ENCODE measurements around the gene HDLBP.
"Not testable (repeated sequence)": the region's sequence is repeated elsewhere in the genome, so short reads cannot be mapped to it uniquely, and the experiment has no call there.

Gene HDLBP

GRCh38 chr2:241334813-241335212 is 19.3 kb upstream of the HDLBP start:
- peak overlapping the region in 1 of 5 donors; percentile 32 for H3K9ac ChIP-seq (ENCODE audit: low read length in 5 of 5)
- H3K36me3 ChIP-seq (ENCODE audit: control insufficient read depth in 5 of 5, insufficient read depth in 5 of 5, low read length in 5 of 5), result peaks cover 26 to 57% (median 53%) of the 10 kb centered on the region in 5 donors
- H3K27ac ChIP-seq (ENCODE audit: low read depth, low read length), result no peak overlapping the region
- H3K4me3 ChIP-seq (ENCODE audit: low read depth in 1 of 5, low read length in 5 of 5), result no peak overlapping the region
- H3K27me3 ChIP-seq (ENCODE audit: control insufficient read depth in 5 of 5, insufficient read depth in 4 of 5, low read length in 5 of 5), result no peaks in the 10 kb centered on the region
- no peaks in the 10 kb centered on the region for H3K9me3 ChIP-seq (ENCODE audit: control insufficient read depth in 5 of 5, low read length in 5 of 5)
- peaks cover 0 to 4% (median 0%) of the 10 kb centered on the region in 5 donors for H3K4me1 ChIP-seq (ENCODE audit: control insufficient read depth in 5 of 5, insufficient read depth in 5 of 5, low read length in 5 of 5)

- Histone ChIP-seq H3K4me3 (ENCODE audit: low read depth in 1 of 5, low read length in 5 of 5) (no peak overlapping the region), H3K27me3 (ENCODE audit: control insufficient read depth in 5 of 5, insufficient read depth in 4 of 5, low read length in 5 of 5) (no peaks in the 10 kb centered on the region), H3K36me3 (ENCODE audit: control insufficient read depth in 5 of 5, insufficient read depth in 5 of 5, low read length in 5 of 5) (peaks cover 27 to 54% (median 40%) of the 10 kb centered on the region in 5 donors), H3K4me1 (ENCODE audit: control insufficient read depth in 5 of 5, insufficient read depth in 5 of 5, low read length in 5 of 5) (no peaks in the 10 kb centered on the region), H3K27ac (ENCODE audit: low read depth, low read length) (no peak overlapping the region), H3K9me3 (ENCODE audit: control insufficient read depth in 5 of 5, low read length in 5 of 5) (no peaks in the 10 kb centered on the region), H3K9ac (ENCODE audit: low read length in 5 of 5) (no peak overlapping the region)
These were observed 15.1 kb upstream of the HDLBP start for GRCh38 chr2:241330616-241330981.

GRCh38 chr2:241329669-241330615 is 14.5 kb upstream of the HDLBP start:
- Histone ChIP-seq H3K9me3 (ENCODE audit: control insufficient read depth in 5 of 5, low read length in 5 of 5) (no peaks in the 10 kb centered on the region), H3K4me1 (ENCODE audit: control insufficient read depth in 5 of 5, insufficient read depth in 5 of 5, low read length in 5 of 5) (peaks cover 0 to 4% (median 0%) of the 10 kb centered on the region in 5 donors), H3K27me3 (ENCODE audit: control insufficient read depth in 5 of 5, insufficient read depth in 4 of 5, low read length in 5 of 5) (no peaks in the 10 kb centered on the region), H3K27ac (ENCODE audit: low read depth, low read length) (no peak overlapping the region), H3K36me3 (ENCODE audit: control insufficient read depth in 5 of 5, insufficient read depth in 5 of 5, low read length in 5 of 5) (peaks cover 26 to 51% (median 36%) of the 10 kb centered on the region in 5 donors), H3K4me3 (ENCODE audit: low read depth in 1 of 5, low read length in 5 of 5) (no peak overlapping the region), H3K9ac (ENCODE audit: low read length in 5 of 5) (no peak overlapping the region)

- H3K9me3 ChIP-seq (ENCODE audit: control insufficient read depth in 5 of 5, low read length in 5 of 5), result no peaks in the 10 kb centered on the region
- no peak overlapping the region for H3K9ac ChIP-seq (ENCODE audit: low read length in 5 of 5)
- peaks cover 21 to 38% (median 24%) of the 10 kb centered on the region in 5 donors for H3K36me3 ChIP-seq (ENCODE audit: control insufficient read depth in 5 of 5, insufficient read depth in 5 of 5, low read length in 5 of 5)
- peaks cover 0 to 40% (median 28%) of the 10 kb centered on the region in 5 donors for H3K4me1 ChIP-seq (ENCODE audit: control insufficient read depth in 5 of 5, insufficient read depth in 5 of 5, low read length in 5 of 5)
- no peak overlapping the region for H3K27ac ChIP-seq (ENCODE audit: low read depth, low read length)
- H3K4me3 ChIP-seq (ENCODE audit: low read depth in 1 of 5, low read length in 5 of 5), result no peak overlapping the region
- H3K27me3 ChIP-seq (ENCODE audit: control insufficient read depth in 5 of 5, insufficient read depth in 4 of 5, low read length in 5 of 5), result no peaks in the 10 kb centered on the region
These were observed 9.8 kb upstream of the HDLBP start for GRCh38 chr2:241325257-241325656.

- peaks cover 17 to 34% (median 23%) of the 10 kb centered on the region in 5 donors for H3K36me3 ChIP-seq (ENCODE audit: control insufficient read depth in 5 of 5, insufficient read depth in 5 of 5, low read length in 5 of 5)
- H3K4me1 ChIP-seq (ENCODE audit: control insufficient read depth in 5 of 5, insufficient read depth in 5 of 5, low read length in 5 of 5), result peaks cover 0 to 42% (median 33%) of the 10 kb centered on the region in 5 donors
These were observed 9.3 kb upstream of the HDLBP start for GRCh38 chr2:241324775-241325174.

GRCh38 chr2:241323778-241324177 is 8.3 kb upstream of the HDLBP start:
- H3K4me1 ChIP-seq (ENCODE audit: control insufficient read depth in 5 of 5, insufficient read depth in 5 of 5, low read length in 5 of 5), result peaks cover 0 to 45% (median 36%) of the 10 kb centered on the region in 5 donors
- H3K4me3 ChIP-seq (ENCODE audit: low read depth in 1 of 5, low read length in 5 of 5), result no peak overlapping the region
- no peaks in the 10 kb centered on the region for H3K27me3 ChIP-seq (ENCODE audit: control insufficient read depth in 5 of 5, insufficient read depth in 4 of 5, low read length in 5 of 5)
- H3K9me3 ChIP-seq (ENCODE audit: control insufficient read depth in 5 of 5, low read length in 5 of 5), result no peaks in the 10 kb centered on the region
- peaks cover 12 to 24% (median 17%) of the 10 kb centered on the region in 5 donors for H3K36me3 ChIP-seq (ENCODE audit: control insufficient read depth in 5 of 5, insufficient read depth in 5 of 5, low read length in 5 of 5)
- H3K9ac ChIP-seq (ENCODE audit: low read length in 5 of 5), result peak overlapping the region in 2 of 5 donors; percentile 28 to 41
- no peak overlapping the region for H3K27ac ChIP-seq (ENCODE audit: low read depth, low read length)

More at GRCh38 chr2:241324775-241325174, 9.3 kb upstream of the HDLBP start:
- no peaks in the 10 kb centered on the region for H3K9me3 ChIP-seq (ENCODE audit: control insufficient read depth in 5 of 5, low read length in 5 of 5)
- no peak overlapping the region for H3K4me3 ChIP-seq (ENCODE audit: low read depth in 1 of 5, low read length in 5 of 5)
- no peaks in the 10 kb centered on the region for H3K27me3 ChIP-seq (ENCODE audit: control insufficient read depth in 5 of 5, insufficient read depth in 4 of 5, low read length in 5 of 5)
- peak overlapping the region in 1 of 5 donors; percentile 47 for H3K9ac ChIP-seq (ENCODE audit: low read length in 5 of 5)
- H3K27ac ChIP-seq (ENCODE audit: low read depth, low read length), result no peak overlapping the region

- H3K27ac ChIP-seq (ENCODE audit: low read depth, low read length), result peak overlapping the region; percentile 28
- peaks cover 0 to 64% (median 54%) of the 10 kb centered on the region in 5 donors for H3K4me1 ChIP-seq (ENCODE audit: control insufficient read depth in 5 of 5, insufficient read depth in 5 of 5, low read length in 5 of 5)
- peaks cover 3 to 12% (median 7%) of the 10 kb centered on the region in 5 donors for H3K36me3 ChIP-seq (ENCODE audit: control insufficient read depth in 5 of 5, insufficient read depth in 5 of 5, low read length in 5 of 5)
- no peak overlapping the region for H3K4me3 ChIP-seq (ENCODE audit: low read depth in 1 of 5, low read length in 5 of 5)
- no peaks in the 10 kb centered on the region for H3K27me3 ChIP-seq (ENCODE audit: control insufficient read depth in 5 of 5, insufficient read depth in 4 of 5, low read length in 5 of 5)
- H3K9ac ChIP-seq (ENCODE audit: low read length in 5 of 5), result peak overlapping the region in 3 of 5 donors; percentile 24 to 69 (median 69)
- H3K9me3 ChIP-seq (ENCODE audit: control insufficient read depth in 5 of 5, low read length in 5 of 5), result no peaks in the 10 kb centered on the region
These were observed 6.4 kb upstream of the HDLBP start for GRCh38 chr2:241321886-241322285.

- Histone ChIP-seq H3K9ac (ENCODE audit: low read length in 5 of 5) (peak overlapping the region in 3 of 5 donors; percentile 7 to 69 (median 8)), H3K27me3 (ENCODE audit: control insufficient read depth in 5 of 5, insufficient read depth in 4 of 5, low read length in 5 of 5) (no peaks in the 10 kb centered on the region), H3K4me3 (ENCODE audit: low read depth in 1 of 5, low read length in 5 of 5) (no peak overlapping the region), H3K36me3 (ENCODE audit: control insufficient read depth in 5 of 5, insufficient read depth in 5 of 5, low read length in 5 of 5) (peaks cover 0 to 11% (median 3%) of the 10 kb centered on the region in 5 donors), H3K27ac (ENCODE audit: low read depth, low read length) (no peak overlapping the region), H3K4me1 (ENCODE audit: control insufficient read depth in 5 of 5, insufficient read depth in 5 of 5, low read length in 5 of 5) (peaks cover 0 to 71% (median 59%) of the 10 kb centered on the region in 5 donors), H3K9me3 (ENCODE audit: control insufficient read depth in 5 of 5, low read length in 5 of 5) (no peaks in the 10 kb centered on the region)
These were observed 5.6 kb upstream of the HDLBP start for GRCh38 chr2:241321033-241321432.

GRCh38 chr2:241320394-241320793 is 4.9 kb upstream of the HDLBP start:
- Histone ChIP-seq H3K9ac (ENCODE audit: low read length in 5 of 5) (peak overlapping the region in 1 of 5 donors; percentile 30), H3K9me3 (ENCODE audit: control insufficient read depth in 5 of 5, low read length in 5 of 5) (no peaks in the 10 kb centered on the region), H3K27ac (ENCODE audit: low read depth, low read length) (no peak overlapping the region), H3K36me3 (ENCODE audit: control insufficient read depth in 5 of 5, insufficient read depth in 5 of 5, low read length in 5 of 5) (peaks cover 0 to 8% (median 2%) of the 10 kb centered on the region in 5 donors), H3K4me1 (ENCODE audit: control insufficient read depth in 5 of 5, insufficient read depth in 5 of 5, low read length in 5 of 5) (peaks cover 0 to 71% (median 59%) of the 10 kb centered on the region in 5 donors), H3K4me3 (ENCODE audit: low read depth in 1 of 5, low read length in 5 of 5) (no peak overlapping the region), H3K27me3 (ENCODE audit: control insufficient read depth in 5 of 5, insufficient read depth in 4 of 5, low read length in 5 of 5) (no peaks in the 10 kb centered on the region)

- peaks cover 0 to 73% (median 61%) of the 10 kb centered on the region in 5 donors for H3K4me1 ChIP-seq (ENCODE audit: control insufficient read depth in 5 of 5, insufficient read depth in 5 of 5, low read length in 5 of 5)
- H3K36me3 ChIP-seq (ENCODE audit: control insufficient read depth in 5 of 5, insufficient read depth in 5 of 5, low read length in 5 of 5); H3K27ac ChIP-seq (ENCODE audit: low read depth, low read length); H3K27me3 ChIP-seq (ENCODE audit: control insufficient read depth in 5 of 5, insufficient read depth in 4 of 5, low read length in 5 of 5); H3K4me3 ChIP-seq (ENCODE audit: low read depth in 1 of 5, low read length in 5 of 5); H3K9ac ChIP-seq (ENCODE audit: low read length in 5 of 5); H3K9me3 ChIP-seq (ENCODE audit: control insufficient read depth in 5 of 5, low read length in 5 of 5): not testable (repeated sequence)
These were observed 3.4 kb upstream of the HDLBP start for GRCh38 chr2:241318830-241319229.

Measured in subcutaneous abdominal adipose tissue (tissue), 5 donors.